NCI-H69 (cell line): ENCODE results near the gene FGFBP3.
A peak's percentile ranks its signal among the peaks of the same experiment; 100 is the strongest.

Experiments
- DNase-seq: peaks from one replicate; lab custom pipeline; 2025; lab: John Stamatoyannopoulos, UW

Gene FGFBP3

GRCh38 chr10:91856637-91857036 lies 52.6 kb downstream of the FGFBP3 start:
- peak; percentile 5 for DNase-seq
